ENCODE results near the gene BNC2.

DNA sequence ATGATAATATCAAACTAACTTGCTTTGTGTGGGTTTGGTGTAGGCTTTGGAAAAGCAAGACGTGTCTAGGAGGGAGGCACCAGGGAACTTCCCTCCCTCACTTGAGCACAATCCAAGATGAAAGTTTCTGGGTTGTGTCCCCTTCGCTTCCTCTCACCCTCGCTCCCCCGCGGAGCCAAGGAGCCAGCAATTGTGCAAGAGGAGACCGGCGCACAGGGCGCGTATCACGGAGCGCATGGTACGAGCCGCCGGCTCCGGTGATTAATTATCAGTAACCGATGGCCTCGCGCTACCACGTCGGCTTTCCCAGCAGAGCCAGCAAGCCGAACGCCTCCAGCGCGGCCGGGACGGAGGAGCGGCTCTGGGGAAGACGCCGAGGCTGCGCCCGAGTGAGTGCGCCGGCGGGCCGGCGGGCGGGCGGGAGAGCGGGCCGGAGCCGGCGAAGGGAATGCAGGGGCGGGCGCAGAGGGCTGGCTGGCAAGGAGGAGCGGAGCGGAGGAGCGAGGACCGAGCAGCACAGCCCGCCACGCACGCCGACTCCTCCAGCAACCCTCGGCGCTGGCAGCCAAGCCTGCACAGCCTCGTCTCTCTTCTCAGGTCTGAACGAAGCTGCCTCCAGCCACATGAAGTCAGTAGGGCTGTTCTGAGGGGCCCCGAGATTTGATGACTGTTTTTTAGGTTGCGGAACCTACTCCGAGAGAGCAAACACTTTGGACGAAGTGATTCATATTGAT is 143.6 kb downstream of the BNC2 start:
- TF ChIP-seq POLR2A (IDR thresholded peaks at IDR 0.05; ENCODE audit: low read depth, low read length) (no peak), POLR2AphosphoS5 (IDR thresholded peaks at IDR 0.05; ENCODE audit: low read depth, low read length) (no peak)

Measured in GM12892 (cell line).